Right atrium auricular region (tissue), 2 donors: ENCODE results near the gene FHAD1. TPM values are rescaled to one million over a fixed set of nuclear protein-coding genes. Genes with fewer than 3 reads are reported as not detected.

Experiments used
- DNase-seq: peaks from one replicate; pipeline ENCODE4 v3.0.0-alpha.2; 2019; ENCODE audit warnings: low spot score
- H3K27ac ChIP-seq, 2 donors: fragments of 200-600 bp; sonication (generic); 1 replicate in 1 of 2; 2 replicates in 1 of 2; pipeline ENCODE4 v1.5.1; 2016 to 2019
- H3K27me3 ChIP-seq, 2 donors: fragments of 200-600 bp; sonication (generic); one replicate each; pipeline versions ENCODE4 v1.5.1 to v1.6.0; 2017 to 2019
- H3K36me3 ChIP-seq: fragments of 200-600 bp; sonication (generic); one replicate; pipeline ENCODE4 v1.5.1; 2016
- H3K4me1 ChIP-seq, 2 donors: fragments of 200-600 bp; sonication (generic); one replicate each; pipeline versions ENCODE4 v1.5.1 to v1.6.0; 2017 to 2019
- H3K4me3 ChIP-seq, 2 donors: fragments of 200-600 bp; sonication (generic); 1 replicate in 1 of 2; 2 replicates in 1 of 2; pipeline ENCODE4 v1.5.1; 2017 to 2019; ENCODE audit warnings: mild to moderate bottlenecking in 1 of 2, moderate library complexity in 1 of 2
- H3K9me3 ChIP-seq, 2 donors: fragments of 200-600 bp; sonication (generic); one replicate each; pipeline ENCODE4 v1.5.1; 2019
- total RNA-seq, 2 donors: library from RNA; depleted of rRNA; stranded (reverse); fragments of >200 nt; gene quantifications; one replicate each; pipeline ENCODE4 v1.1.0, GENCODE V29; 2016
- TF ChIP-seq, protein P1 (sequence below), 2 donors: fragments of 200-600 bp; sonication (generic); IDR thresholded peaks; one replicate each; pipeline ENCODE4 v1.5.1; 2019; ENCODE audit warnings: antibody characterized with exemption in 2 of 2

The FHAD1 gene
- total RNA-seq, 2 donors from 2014 or later, result not detected

DNA sequence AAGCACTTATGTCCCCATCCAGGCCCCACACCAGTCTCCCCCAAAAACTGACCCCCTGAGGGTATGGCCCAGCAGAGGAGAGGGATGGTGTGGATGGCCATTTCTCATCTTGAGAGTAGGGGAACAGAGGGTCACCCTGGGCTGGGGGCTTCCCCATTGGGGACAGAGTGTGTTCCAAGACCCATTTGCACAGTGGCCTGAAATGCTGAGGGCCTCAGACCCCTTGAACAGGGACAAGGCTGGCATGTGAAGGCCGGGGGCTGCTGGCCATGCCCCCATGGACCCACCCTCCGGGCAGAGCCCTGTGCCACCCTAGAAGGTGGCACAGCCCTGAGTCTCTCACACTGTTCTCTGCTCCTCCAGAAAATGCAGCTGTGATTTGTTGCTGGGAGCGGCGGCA, 199.2 kb downstream of the FHAD1 start:
- Histone ChIP-seq H3K27ac (no peak overlapping the region), H3K27me3 (no peaks in the 10 kb centered on the region), H3K4me3 (no peak overlapping the region), H3K4me1 (no peaks in the 10 kb centered on the region), H3K36me3 (no peaks in the 10 kb centered on the region), H3K9me3 (no peaks in the 10 kb centered on the region)
- TF ChIP-seq, protein P1, sequence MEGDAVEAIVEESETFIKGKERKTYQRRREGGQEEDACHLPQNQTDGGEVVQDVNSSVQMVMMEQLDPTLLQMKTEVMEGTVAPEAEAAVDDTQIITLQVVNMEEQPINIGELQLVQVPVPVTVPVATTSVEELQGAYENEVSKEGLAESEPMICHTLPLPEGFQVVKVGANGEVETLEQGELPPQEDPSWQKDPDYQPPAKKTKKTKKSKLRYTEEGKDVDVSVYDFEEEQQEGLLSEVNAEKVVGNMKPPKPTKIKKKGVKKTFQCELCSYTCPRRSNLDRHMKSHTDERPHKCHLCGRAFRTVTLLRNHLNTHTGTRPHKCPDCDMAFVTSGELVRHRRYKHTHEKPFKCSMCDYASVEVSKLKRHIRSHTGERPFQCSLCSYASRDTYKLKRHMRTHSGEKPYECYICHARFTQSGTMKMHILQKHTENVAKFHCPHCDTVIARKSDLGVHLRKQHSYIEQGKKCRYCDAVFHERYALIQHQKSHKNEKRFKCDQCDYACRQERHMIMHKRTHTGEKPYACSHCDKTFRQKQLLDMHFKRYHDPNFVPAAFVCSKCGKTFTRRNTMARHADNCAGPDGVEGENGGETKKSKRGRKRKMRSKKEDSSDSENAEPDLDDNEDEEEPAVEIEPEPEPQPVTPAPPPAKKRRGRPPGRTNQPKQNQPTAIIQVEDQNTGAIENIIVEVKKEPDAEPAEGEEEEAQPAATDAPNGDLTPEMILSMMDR (IDR thresholded peaks at IDR 0.05), result no peak
- DNase-seq, result no peak

Other genes with a start within 250 kb of the FHAD1 start
- 1 to 10 TPM; 3.2 to 6.6 TPM for gene TMEM51, start 93.5 kb upstream of the FHAD1 start, total RNA-seq
- 10 to 100 TPM; 13.7 to 23.9 TPM for gene EFHD2, start 162.7 kb downstream of the FHAD1 start, total RNA-seq
- not detected for gene CTRC, start 191.2 kb downstream of the FHAD1 start, total RNA-seq
- not detected for gene CELA2A, start 209.5 kb downstream of the FHAD1 start, total RNA-seq
- gene CELA2B, start 228.9 kb downstream of the FHAD1 start, total RNA-seq, result not detected